Stimulated activated CD8-positive, alpha-beta memory T cell treated with anti-CD3 and anti-CD28 coated beads, Interleukin-7, amount 100 ng/mL, for 24 hours (primary cell): ENCODE results near the gene PSMG2.

Source experiments
- DNase-seq: peaks from one replicate; pipeline ENCODE4 v3.0.0-alpha.2; 2020; ENCODE audit warnings: low read depth

Gene PSMG2

GRCh38 chr18:12702221-12703095 lies at the start of gene PSMG2, which contains the start of gene CEP76:
PSMG2 (plus strand) TSS chr18:12703042; CDS start chr18:12703108, 66 bp downstream.
CEP76 (minus strand) TSS chr18:12702723; CDS start chr18:12702548, 175 bp downstream.
- DNase-seq: peak; percentile 59

- no peak for DNase-seq
Measured at GRCh38 chr18:12654971-12655370, 47.9 kb upstream of the PSMG2 start.

GRCh38 chr18:12656605-12656937 lies 46.3 kb upstream of the PSMG2 start:
- DNase-seq: no peak

- DNase-seq: no peak
Measured at GRCh38 chr18:12656938-12657683, 45.7 kb upstream of the PSMG2 start.

GRCh38 chr18:12657684-12658425 lies 45.0 kb upstream of the PSMG2 start, which contains the start of gene SPIRE1:
SPIRE1 (minus strand) TSS chr18:12658107; CDS start chr18:12657866, 241 bp downstream.
- DNase-seq: no peak

- DNase-seq: no peak
Measured at GRCh38 chr18:12658426-12659138, 44.3 kb upstream of the PSMG2 start.

- DNase-seq: no peak
Measured at GRCh38 chr18:12659904-12660605, 42.8 kb upstream of the PSMG2 start.

- no peak for DNase-seq
Measured at GRCh38 chr18:12668041-12668440, 34.8 kb upstream of the PSMG2 start.

GRCh38 chr18:12679183-12679786 lies 23.6 kb upstream of the PSMG2 start:
- no peak for DNase-seq

- DNase-seq: no peak
Measured at GRCh38 chr18:12686100-12686499, 16.7 kb upstream of the PSMG2 start.

- DNase-seq: no peak
Measured at GRCh38 chr18:12689256-12689850, 13.5 kb upstream of the PSMG2 start.

- no peak for DNase-seq
Measured at GRCh38 chr18:12692206-12692605, 10.6 kb upstream of the PSMG2 start.

- no peak for DNase-seq
Measured at GRCh38 chr18:12694032-12694431, 8.8 kb upstream of the PSMG2 start.

GRCh38 chr18:12699747-12700146 lies 3.1 kb upstream of the PSMG2 start:
- no peak for DNase-seq

GRCh38 chr18:12701161-12701560 lies 1.7 kb upstream of the PSMG2 start:
- no peak for DNase-seq

- DNase-seq: no peak
Measured at GRCh38 chr18:12703096-12703567, 290 bp downstream of the PSMG2 start.

GRCh38 chr18:12703664-12704063 lies 822 bp downstream of the PSMG2 start:
- no peak for DNase-seq

GRCh38 chr18:12711446-12711845 lies 8.6 kb downstream of the PSMG2 start:
- DNase-seq: no peak

GRCh38 chr18:12721495-12722275 lies 18.8 kb downstream of the PSMG2 start:
- DNase-seq: no peak
